ENCODE measurements around the gene AP5M1.

AP5M1 gene

GRCh38 chr14:57302883-57303282 is 34.1 kb downstream of the AP5M1 start:
- no peak for TF ChIP-seq CTCF (IDR thresholded peaks at IDR 0.05; ENCODE audit: control insufficient read depth, extremely low read depth, insufficient read depth)
- DNase-seq (ENCODE audit: low read depth) = no peak
- no peak overlapping the region for H3K4me3 ChIP-seq (ENCODE audit: low read depth, low read length)

- H3K4me3 ChIP-seq (ENCODE audit: low read depth, low read length) = no peak overlapping the region
- no peak for TF ChIP-seq CTCF (IDR thresholded peaks at IDR 0.05; ENCODE audit: control insufficient read depth, extremely low read depth, insufficient read depth)
- DNase-seq (ENCODE audit: low read depth) = no peak
Observed at GRCh38 chr14:57314396-57315089, 45.8 kb downstream of the AP5M1 start.

- peak; percentile 70 for TF ChIP-seq CTCF (IDR thresholded peaks at IDR 0.05; ENCODE audit: control insufficient read depth, extremely low read depth, insufficient read depth)
- DNase-seq (ENCODE audit: low read depth) = peak; percentile 58
- no peak overlapping the region for H3K4me3 ChIP-seq (ENCODE audit: low read depth, low read length)
Observed at GRCh38 chr14:57317248-57317833, 48.6 kb downstream of the AP5M1 start.

- no peak overlapping the region for H3K4me3 ChIP-seq (ENCODE audit: low read depth, low read length)
- no peak for TF ChIP-seq CTCF (IDR thresholded peaks at IDR 0.05; ENCODE audit: control insufficient read depth, extremely low read depth, insufficient read depth)
- DNase-seq (ENCODE audit: low read depth) = no peak
Observed at GRCh38 chr14:57319636-57320192, 50.9 kb downstream of the AP5M1 start.

- DNase-seq (ENCODE audit: low read depth) = no peak
- no peak for TF ChIP-seq CTCF (IDR thresholded peaks at IDR 0.05; ENCODE audit: control insufficient read depth, extremely low read depth, insufficient read depth)
- H3K4me3 ChIP-seq (ENCODE audit: low read depth, low read length) = no peak overlapping the region
Observed at GRCh38 chr14:57323721-57324120, 55.0 kb downstream of the AP5M1 start.

GRCh38 chr14:57326253-57326652 is 57.5 kb downstream of the AP5M1 start:
- no peak for DNase-seq (ENCODE audit: low read depth)
- no peak for TF ChIP-seq CTCF (IDR thresholded peaks at IDR 0.05; ENCODE audit: control insufficient read depth, extremely low read depth, insufficient read depth)
- no peak overlapping the region for H3K4me3 ChIP-seq (ENCODE audit: low read depth, low read length)

All from LNCaP clone FGC (cell line).